ENCODE results near the gene L3MBTL1. TPM values are rescaled to one million over a fixed set of nuclear protein-coding genes. Genes with fewer than 3 reads are reported as not detected.
A peak's percentile ranks its signal among the peaks of the same experiment; 100 is the strongest.

L3MBTL1 gene
- total RNA-seq, 1 experiment from 2014 or later = 8.4 TPM

- Mint-ChIP-seq H3K27ac (ENCODE audit: unreplicated experiment) (no peak overlapping the region), H3K4me1 (ENCODE audit: low read depth, unreplicated experiment) (no peaks in the 10 kb centered on the region), H3K4me3 (ENCODE audit: unreplicated experiment) (peak overlapping the region; percentile 85), H3K27me3 (ENCODE audit: insufficient read depth, unreplicated experiment) (no peaks in the 10 kb centered on the region), H3K36me3 (ENCODE audit: insufficient read depth, unreplicated experiment) (no peaks in the 10 kb centered on the region), H3K9me3 (ENCODE audit: unreplicated experiment) (no peaks in the 10 kb centered on the region)
- POLR2A ChIA-PET = interaction anchor here (1.1 to 2.5 kb wide), 2 partner anchors 56 to 140 kb away, joined by 3 to 10 read pairs; partner anchors contain the start of gene SRSF6
- Histone ChIP-seq H3K4me3 (ENCODE audit: low read depth, low read length) (peak overlapping the region; percentile 41), H3K9me3 (no peaks in the 10 kb centered on the region), H3K36me3 (ENCODE audit: control insufficient read depth, insufficient read depth, low read length) (no peaks in the 10 kb centered on the region), H3K4me1 (no peaks in the 10 kb centered on the region), H3K27me3 (replicated peaks; ENCODE audit: control insufficient read depth, insufficient read depth, low read length) (no peaks in the 10 kb centered on the region)
- TSS peak; percentile 47 for BruUV-seq (replicated peaks)
- intact Hi-C loops (cut with micrococcal nuclease; ENCODE audit: unreplicated experiment) = no loop called here
- CTCF ChIA-PET = interaction anchor here (0.7 kb wide), 1 partner anchor 65 kb away, joined by 3 read pairs; no protein-coding TSS in a partner anchor
- DNase-seq = no peak
- no peak for TF ChIP-seq CTCF (IDR thresholded peaks at IDR 0.05; ENCODE audit: insufficient read depth in 1 of 2, low read depth in 1 of 2, low read length in 1 of 2, severe bottlenecking in 1 of 2, unreplicated experiment in 1 of 2)
Measured at GRCh38 chr20:43513372-43513930, 6.0 kb downstream of the L3MBTL1 start.

- DNase-seq = peak; percentile 96 to 98
- CTCF ChIA-PET = interaction anchor here (0.6 to 0.7 kb wide), 4 partner anchors 59 to 1889 kb away, joined by 3 read pairs; no protein-coding TSS in a partner anchor
- intact Hi-C loops (cut with micrococcal nuclease; ENCODE audit: unreplicated experiment) = loop anchor here (1.0 kb wide), 1 partner anchor 57 kb away; the partner anchor contains the start of gene SRSF6
Measured at GRCh38 chr20:43513931-43514647, 6.6 kb downstream of the L3MBTL1 start.

More at GRCh38 chr20:43513931-43514647, 6.6 kb downstream of the L3MBTL1 start:
- Mint-ChIP-seq H3K9me3 (ENCODE audit: unreplicated experiment) (no peaks in the 10 kb centered on the region), H3K4me3 (ENCODE audit: unreplicated experiment) (peak overlapping the region; percentile 85), H3K4me1 (ENCODE audit: low read depth, unreplicated experiment) (no peaks in the 10 kb centered on the region), H3K36me3 (ENCODE audit: insufficient read depth, unreplicated experiment) (no peaks in the 10 kb centered on the region), H3K27ac (ENCODE audit: unreplicated experiment) (peak overlapping the region; percentile 12), H3K27me3 (ENCODE audit: insufficient read depth, unreplicated experiment) (no peaks in the 10 kb centered on the region)
- TF ChIP-seq CTCF (IDR thresholded peaks at IDR 0.05; ENCODE audit: insufficient read depth in 1 of 2, low read depth in 1 of 2, low read length in 1 of 2, severe bottlenecking in 1 of 2, unreplicated experiment in 1 of 2) = peak in 1 of 2 experiments; percentile 43
- Histone ChIP-seq H3K27me3 (replicated peaks; ENCODE audit: control insufficient read depth, insufficient read depth, low read length) (no peaks in the 10 kb centered on the region), H3K4me3 (ENCODE audit: low read depth, low read length) (peak overlapping the region; percentile 46), H3K36me3 (ENCODE audit: control insufficient read depth, insufficient read depth, low read length) (no peaks in the 10 kb centered on the region), H3K4me1 (no peaks in the 10 kb centered on the region), H3K9me3 (no peaks in the 10 kb centered on the region)
- POLR2A ChIA-PET = interaction anchor here (0.5 to 2.5 kb wide), 3 partner anchors 57 to 139 kb away, joined by 3 to 10 read pairs (median 6); partner anchors contain the start of genes IFT52 and SRSF6
- BruUV-seq (replicated peaks) = no TSS peak

All from Caco-2 (cell line).